NCI-H2196 (cell line): ENCODE results near the gene USF2.

Experiments
- DNase-seq: peaks from one replicate; lab custom pipeline; 2025; ENCODE audit not compliant: unreplicated experiment; lab: John Stamatoyannopoulos, UW

USF2 gene

GRCh38 chr19:35265126-35265899 lies 3.4 kb upstream of the USF2 start:
- DNase-seq = no peak

GRCh38 chr19:35265900-35266519 lies 2.8 kb upstream of the USF2 start:
- no peak for DNase-seq

- no peak for DNase-seq
These were observed 2.0 kb upstream of the USF2 start for GRCh38 chr19:35266520-35267352.

GRCh38 chr19:35267353-35267817 lies 1.4 kb upstream of the USF2 start:
- no peak for DNase-seq

- DNase-seq = peak; percentile 84
These were observed 785 bp upstream of the USF2 start for GRCh38 chr19:35267818-35268535.

GRCh38 chr19:35269438-35270117 lies 816 bp downstream of the USF2 start:
- DNase-seq = peak; percentile 91

GRCh38 chr19:35270381-35270811 lies 1.6 kb downstream of the USF2 start:
- no peak for DNase-seq

GRCh38 chr19:35271546-35271945 lies 2.8 kb downstream of the USF2 start:
- DNase-seq = no peak

- DNase-seq = no peak
These were observed 3.5 kb downstream of the USF2 start for GRCh38 chr19:35272122-35272719.

GRCh38 chr19:35272954-35273649 lies 4.3 kb downstream of the USF2 start:
- no peak for DNase-seq

GRCh38 chr19:35273686-35274259 lies 5.0 kb downstream of the USF2 start:
- DNase-seq = no peak

- DNase-seq = no peak
These were observed 5.6 kb downstream of the USF2 start for GRCh38 chr19:35274323-35274722.

GRCh38 chr19:35276706-35277281 lies 8.0 kb downstream of the USF2 start:
- no peak for DNase-seq

- DNase-seq = no peak
These were observed 10.0 kb downstream of the USF2 start for GRCh38 chr19:35278578-35279284.

GRCh38 chr19:35279374-35279773 lies 10.6 kb downstream of the USF2 start:
- DNase-seq = no peak

GRCh38 chr19:35279985-35280821 lies 11.4 kb downstream of the USF2 start:
- no peak for DNase-seq

- DNase-seq = no peak
These were observed 12.5 kb downstream of the USF2 start for GRCh38 chr19:35281303-35281702.
